Placental pericyte (primary cell): Measurements from ENCODE around the gene AKAP9. TPM values are rescaled to one million over a fixed set of nuclear protein-coding genes. Genes with fewer than 3 reads are reported as not detected.

Experiments
- total RNA-seq: library from RNA; depleted of rRNA; stranded (reverse); fragments of >200 nt; gene quantifications from 2 replicates; pipeline ENCODE4 v1.2.3, GENCODE V29; 2012

AKAP9 gene
- total RNA-seq = 31.3 and 48.2 TPM in 2 replicates

GRCh38 chr7:91940572-91941341, at the start of gene AKAP9:
Gene AKAP9 (plus strand): TSS chr7:91940862. CDS start chr7:91941100, 238 bp downstream.

GRCh38 chr7:92134271-92135051, 193.8 kb downstream of the AKAP9 start, which contains the start of gene CYP51A1:
Gene CYP51A1 (minus strand): TSS chr7:92134477. CDS start chr7:92134364, 113 bp downstream.

Other genes starting within 250 kb of the AKAP9 start
- gene MTERF1, start 60.2 kb upstream of the AKAP9 start, total RNA-seq = 7.2 and 11.0 TPM in 2 replicates
- 193 and 481 TPM in 2 replicates for gene CYP51A1, start 193.6 kb downstream of the AKAP9 start, total RNA-seq
- gene LRRD1, start 238.3 kb downstream of the AKAP9 start, total RNA-seq = under 0.01 TPM in 1 of 2 replicates, not detected in the other